ENCODE measurements around the gene UBL4A. TPM values are rescaled to one million over a fixed set of nuclear protein-coding genes. Genes with fewer than 3 reads are reported as not detected.

The UBL4A gene
- total and polyA plus RNA-seq, 4 donors = 21.3 to 39.6 (median 30.6) TPM

GRCh38 chrX:154443479-154443910 lies 42.9 kb downstream of the UBL4A start:
- TF ChIP-seq CTCF (IDR thresholded peaks at IDR 0.05; ENCODE audit: control extremely low read depth, extremely low read depth) = no peak
- Histone ChIP-seq H3K9me3 (ENCODE audit: control insufficient read depth in 4 of 4, insufficient read depth in 3 of 4, low read length in 3 of 4) (no peaks in the 10 kb centered on the region), H3K4me3 (no peak overlapping the region), H3K27me3 (ENCODE audit: control insufficient read depth in 3 of 3, insufficient read depth in 3 of 3, low read length in 2 of 3) (no peaks in the 10 kb centered on the region), H3K9ac (ENCODE audit: insufficient read depth in 1 of 2, low read length in 2 of 2) (no peak overlapping the region), H3K4me1 (ENCODE audit: control insufficient read depth in 5 of 5, insufficient read depth in 5 of 5, low read length in 5 of 5) (peaks cover 0 to 8% (median 0%) of the 10 kb centered on the region in 5 donors), H3K27ac (ENCODE audit: low read depth in 1 of 2, low read length in 1 of 2) (peak overlapping the region; percentile 64 to 70), H3K36me3 (ENCODE audit: control insufficient read depth in 4 of 4, insufficient read depth in 4 of 4, low read length in 4 of 4) (peaks cover 0 to 14% (median 10%) of the 10 kb centered on the region in 4 donors)
- no peak for DNase-seq
- ATAC-seq (ENCODE audit: insufficient read depth, low FRiP score) = no peak
- 17 to 43% methylated on average over 7 to 10 of the region's 10 CpGs for WGBS, 2 donors

DNA sequence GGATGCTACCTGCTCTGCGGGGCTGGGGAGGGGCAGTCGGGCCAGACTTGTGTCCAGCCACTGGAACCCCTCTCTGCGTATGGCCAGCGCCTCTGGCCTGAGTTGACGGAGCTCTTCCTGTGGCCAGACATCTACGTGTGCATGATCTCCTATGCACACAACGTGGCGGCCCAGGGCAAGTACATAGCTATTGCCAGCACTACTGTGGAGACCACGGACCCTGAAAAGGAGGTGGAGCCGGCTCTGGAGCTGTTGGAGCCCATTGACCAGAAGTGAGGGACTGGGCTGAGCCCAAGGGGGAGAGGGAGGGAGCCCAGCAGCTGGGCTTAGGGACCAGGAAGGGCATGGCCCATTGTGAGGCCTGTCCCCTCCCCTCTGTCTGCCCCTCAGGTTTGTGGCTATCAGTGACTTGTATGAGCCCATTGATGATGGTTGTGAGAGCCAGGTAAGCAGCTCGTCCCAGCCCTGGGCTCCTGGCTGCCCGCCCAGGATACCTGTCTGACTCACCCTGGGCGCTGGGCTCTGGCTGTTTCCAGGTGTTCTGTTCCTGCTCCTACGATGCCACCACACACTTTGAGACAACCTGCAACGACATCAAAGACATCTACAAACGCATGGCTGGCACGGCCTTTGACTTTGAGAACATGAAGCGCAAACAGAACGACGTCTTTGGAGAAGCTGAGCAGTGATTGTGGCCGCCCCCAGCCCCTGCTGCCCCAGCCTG lies 44.3 kb downstream of the UBL4A start:
- no peak for ATAC-seq (ENCODE audit: insufficient read depth, low FRiP score)
- no peak overlapping the region for H3K27ac ChIP-seq (ENCODE audit: low read depth in 1 of 2, low read length in 1 of 2)
- peaks cover 0 to under 1% (median 0%) of the 10 kb centered on the region in 4 donors for H3K9me3 ChIP-seq (ENCODE audit: control insufficient read depth in 4 of 4, insufficient read depth in 3 of 4, low read length in 3 of 4)
- H3K4me3 ChIP-seq = no peak overlapping the region
- H3K27me3 ChIP-seq (ENCODE audit: control insufficient read depth in 3 of 3, insufficient read depth in 3 of 3, low read length in 2 of 3) = no peaks in the 10 kb centered on the region
- H3K9ac ChIP-seq (ENCODE audit: insufficient read depth in 1 of 2, low read length in 2 of 2) = no peak overlapping the region
- TF ChIP-seq CTCF (IDR thresholded peaks at IDR 0.05; ENCODE audit: control extremely low read depth, extremely low read depth) = no peak
- H3K4me1 ChIP-seq (ENCODE audit: control insufficient read depth in 5 of 5, insufficient read depth in 5 of 5, low read length in 5 of 5) = peaks cover 0 to 8% (median 0%) of the 10 kb centered on the region in 5 donors
- WGBS, 2 donors = 87 to 92% methylated on average over 21 of the region's 21 CpGs
- peaks cover 0 to 21% (median 9%) of the 10 kb centered on the region in 4 donors for H3K36me3 ChIP-seq (ENCODE audit: control insufficient read depth in 4 of 4, insufficient read depth in 4 of 4, low read length in 4 of 4)
- DNase-seq = no peak

DNA sequence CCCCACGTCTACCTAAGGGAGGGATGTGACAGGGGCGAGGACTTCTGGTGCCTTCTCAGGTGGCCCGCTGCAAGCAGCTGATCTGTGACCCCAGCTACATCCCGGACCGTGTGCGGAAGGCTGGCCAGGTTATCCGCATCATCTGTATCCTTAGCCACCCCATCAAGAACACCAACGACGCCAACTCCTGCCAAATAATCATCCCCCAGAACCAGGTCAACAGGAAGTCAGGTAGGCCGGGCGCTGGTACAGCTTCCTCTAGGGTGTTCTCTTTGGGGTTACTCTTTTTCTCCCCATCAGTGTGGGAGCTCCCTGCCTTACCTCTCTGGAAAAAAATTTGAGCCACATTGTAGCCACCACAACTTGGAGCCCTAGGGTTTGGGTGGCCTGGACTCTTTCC lies 44.9 kb downstream of the UBL4A start:
- WGBS, 2 donors = 89 to 92% methylated on average over 11 of the region's 11 CpGs
- no peak for DNase-seq
- H3K27ac ChIP-seq (ENCODE audit: low read depth in 1 of 2, low read length in 1 of 2) = no peak overlapping the region
- no peak for TF ChIP-seq CTCF (IDR thresholded peaks at IDR 0.05; ENCODE audit: control extremely low read depth, extremely low read depth)
- H3K36me3 ChIP-seq (ENCODE audit: control insufficient read depth in 4 of 4, insufficient read depth in 4 of 4, low read length in 4 of 4) = peaks cover 0 to 21% (median 9%) of the 10 kb centered on the region in 4 donors
- ATAC-seq (ENCODE audit: insufficient read depth, low FRiP score) = no peak
- H3K9ac ChIP-seq (ENCODE audit: insufficient read depth in 1 of 2, low read length in 2 of 2) = no peak overlapping the region
- H3K9me3 ChIP-seq (ENCODE audit: control insufficient read depth in 4 of 4, insufficient read depth in 3 of 4, low read length in 3 of 4) = peaks cover 0 to 2% (median 0%) of the 10 kb centered on the region in 4 donors
- H3K4me3 ChIP-seq = no peak overlapping the region
- H3K27me3 ChIP-seq (ENCODE audit: control insufficient read depth in 3 of 3, insufficient read depth in 3 of 3, low read length in 2 of 3) = no peaks in the 10 kb centered on the region
- H3K4me1 ChIP-seq (ENCODE audit: control insufficient read depth in 5 of 5, insufficient read depth in 5 of 5, low read length in 5 of 5) = peaks cover 0 to 8% (median 0%) of the 10 kb centered on the region in 5 donors
